Measurements from ENCODE around the gene SLC49A3.
A peak's percentile ranks its signal among the peaks of the same experiment; 100 is the strongest.
"Not testable (repeated sequence)": the region's sequence is repeated elsewhere in the genome, so short reads cannot be mapped to it uniquely, and the experiment has no call there.

SLC49A3 gene

DNA sequence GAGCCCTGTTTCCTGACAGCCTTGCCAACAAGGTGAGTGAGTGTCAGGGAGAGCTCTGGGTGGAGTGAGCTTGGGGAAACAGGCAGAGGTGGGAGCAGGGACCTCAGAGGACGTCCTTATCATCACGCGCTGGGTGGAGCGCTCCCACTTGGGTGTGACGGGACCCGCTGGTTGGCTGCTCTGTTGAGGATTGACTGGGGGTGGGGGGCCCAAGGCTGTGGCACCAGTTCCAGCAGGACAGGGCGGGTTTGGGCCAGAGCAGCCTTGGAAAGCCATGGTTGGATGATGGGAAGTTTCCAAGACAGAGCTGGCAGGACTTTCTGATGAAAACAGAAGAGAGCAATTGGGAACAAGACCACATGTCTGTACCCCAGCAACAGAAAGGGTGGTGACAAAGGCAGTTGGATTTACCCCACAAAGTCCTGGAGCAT, 13.7 kb upstream of the SLC49A3 start:
- TF ChIP-seq, protein P1, sequence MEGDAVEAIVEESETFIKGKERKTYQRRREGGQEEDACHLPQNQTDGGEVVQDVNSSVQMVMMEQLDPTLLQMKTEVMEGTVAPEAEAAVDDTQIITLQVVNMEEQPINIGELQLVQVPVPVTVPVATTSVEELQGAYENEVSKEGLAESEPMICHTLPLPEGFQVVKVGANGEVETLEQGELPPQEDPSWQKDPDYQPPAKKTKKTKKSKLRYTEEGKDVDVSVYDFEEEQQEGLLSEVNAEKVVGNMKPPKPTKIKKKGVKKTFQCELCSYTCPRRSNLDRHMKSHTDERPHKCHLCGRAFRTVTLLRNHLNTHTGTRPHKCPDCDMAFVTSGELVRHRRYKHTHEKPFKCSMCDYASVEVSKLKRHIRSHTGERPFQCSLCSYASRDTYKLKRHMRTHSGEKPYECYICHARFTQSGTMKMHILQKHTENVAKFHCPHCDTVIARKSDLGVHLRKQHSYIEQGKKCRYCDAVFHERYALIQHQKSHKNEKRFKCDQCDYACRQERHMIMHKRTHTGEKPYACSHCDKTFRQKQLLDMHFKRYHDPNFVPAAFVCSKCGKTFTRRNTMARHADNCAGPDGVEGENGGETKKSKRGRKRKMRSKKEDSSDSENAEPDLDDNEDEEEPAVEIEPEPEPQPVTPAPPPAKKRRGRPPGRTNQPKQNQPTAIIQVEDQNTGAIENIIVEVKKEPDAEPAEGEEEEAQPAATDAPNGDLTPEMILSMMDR (IDR thresholded peaks at IDR 0.05; ENCODE audit: low read depth, low read length): no peak
- DNase-seq (ENCODE audit: low read depth in 2 of 2): no peak
- no peak overlapping the region for H3K4me3 ChIP-seq (replicated peaks in 1 of 2; ENCODE audit: low read depth in 2 of 2, low read length in 2 of 2)

DNA sequence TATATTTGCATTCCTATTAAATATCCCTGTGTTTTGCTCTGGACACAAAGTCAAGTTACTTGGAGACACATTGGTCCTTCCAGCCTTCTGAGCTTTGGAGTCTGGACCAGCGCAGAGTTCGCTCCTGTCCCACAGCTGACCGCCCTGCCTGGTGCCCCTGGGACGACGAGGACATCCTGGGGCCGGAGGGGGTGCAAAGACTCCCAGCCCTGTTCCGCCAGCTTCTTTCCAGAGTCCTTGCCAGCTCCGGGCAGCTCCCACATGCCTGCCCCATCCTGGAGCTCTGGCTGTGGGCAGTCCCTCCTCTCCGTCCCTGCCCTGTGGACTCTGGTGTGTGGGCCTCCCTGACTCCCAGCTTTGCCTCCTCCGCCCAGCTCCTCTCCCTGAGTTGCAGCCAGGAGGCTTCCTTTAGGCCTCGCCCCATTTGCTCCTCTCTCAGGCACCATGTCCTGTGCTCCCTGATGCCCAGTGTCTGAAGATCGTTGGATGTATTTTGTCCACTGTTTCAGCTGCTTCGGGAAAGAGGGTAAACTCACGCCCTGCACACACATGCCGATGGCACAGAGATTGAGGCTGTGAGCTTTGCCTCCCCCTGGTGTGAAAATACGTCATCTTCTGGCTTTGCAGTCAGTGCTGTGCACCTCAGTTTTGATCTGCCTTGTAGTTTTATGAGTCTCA, 11.8 kb upstream of the SLC49A3 start:
- no peak overlapping the region for H3K4me3 ChIP-seq (replicated peaks in 1 of 2; ENCODE audit: low read depth in 2 of 2, low read length in 2 of 2)
- TF ChIP-seq, protein P1 (IDR thresholded peaks at IDR 0.05; ENCODE audit: low read depth, low read length): no peak
- no peak for DNase-seq (ENCODE audit: low read depth in 2 of 2)

DNA sequence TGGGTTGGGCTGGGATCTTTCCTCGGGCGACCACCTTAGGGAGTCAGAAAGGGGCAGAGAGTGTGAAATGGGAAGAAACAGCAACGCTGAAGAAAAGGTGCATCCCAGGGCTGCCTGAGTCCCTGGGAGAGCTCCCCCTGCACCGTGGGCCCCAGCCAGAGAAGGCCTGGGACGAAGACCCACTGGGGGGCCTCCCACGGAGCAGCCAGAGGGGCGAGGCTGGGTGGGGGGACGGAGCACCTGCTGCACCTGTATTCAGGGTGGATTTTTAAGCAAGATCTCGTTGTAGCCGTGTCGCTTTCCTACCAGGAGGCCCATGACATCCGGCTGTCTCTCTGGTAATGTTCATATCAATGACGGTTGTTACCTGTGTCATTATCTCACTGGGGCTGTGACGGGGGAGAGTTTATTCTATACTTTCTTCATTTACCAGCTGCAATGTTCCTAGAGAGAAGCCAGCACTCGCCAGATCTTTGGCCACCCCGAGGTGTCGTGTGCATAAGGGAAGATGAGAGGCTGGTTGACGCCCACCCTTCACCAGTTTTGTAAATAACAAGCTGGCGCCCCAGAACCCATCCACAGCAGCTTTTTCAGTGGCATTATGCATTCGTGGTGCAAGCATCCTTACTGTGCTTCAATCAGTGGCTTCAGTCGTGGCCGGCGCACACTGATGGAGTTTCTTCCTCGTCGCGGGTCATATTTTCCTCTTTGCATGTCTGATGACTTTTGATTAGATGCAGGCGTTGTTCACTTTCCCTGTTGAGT, 11.0 kb upstream of the SLC49A3 start:
- TF ChIP-seq, protein P1 (IDR thresholded peaks at IDR 0.05; ENCODE audit: low read depth, low read length): no peak
- peak overlapping the region in 1 of 2 donors; percentile 21 for H3K4me3 ChIP-seq (replicated peaks in 1 of 2; ENCODE audit: low read depth in 2 of 2, low read length in 2 of 2)
- no peak for DNase-seq (ENCODE audit: low read depth in 2 of 2)

DNA sequence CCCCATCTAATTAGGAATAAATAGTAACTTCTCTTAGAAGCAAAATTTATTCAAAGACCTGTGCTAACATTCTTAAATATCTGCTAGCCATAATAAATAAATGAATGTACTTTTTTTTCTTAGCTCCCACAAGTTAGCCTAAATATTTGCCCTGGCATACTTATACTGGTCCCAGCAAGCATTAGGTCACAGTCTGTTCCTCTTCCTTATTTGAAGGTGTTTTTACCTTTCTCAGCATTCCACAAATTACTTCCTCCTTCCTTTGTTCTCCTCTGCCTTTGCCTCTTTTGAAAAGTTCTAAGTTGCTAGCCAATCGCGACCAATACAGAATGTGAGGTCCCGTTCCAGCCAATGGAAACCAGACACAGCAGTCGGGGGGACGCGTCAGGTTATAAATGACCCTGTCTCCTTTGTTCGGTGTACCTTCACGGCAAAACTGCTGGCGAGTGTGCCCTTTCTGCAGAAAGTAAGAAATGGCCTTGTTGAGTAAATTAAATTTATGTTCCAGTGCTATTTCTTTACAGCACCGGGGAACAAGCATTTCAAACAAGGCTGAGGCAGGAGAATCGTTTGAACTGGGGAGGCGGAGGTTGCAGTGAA, 5.5 kb upstream of the SLC49A3 start:
- H3K4me3 ChIP-seq (replicated peaks in 1 of 2; ENCODE audit: low read depth in 2 of 2, low read length in 2 of 2): not testable (repeated sequence)

DNA sequence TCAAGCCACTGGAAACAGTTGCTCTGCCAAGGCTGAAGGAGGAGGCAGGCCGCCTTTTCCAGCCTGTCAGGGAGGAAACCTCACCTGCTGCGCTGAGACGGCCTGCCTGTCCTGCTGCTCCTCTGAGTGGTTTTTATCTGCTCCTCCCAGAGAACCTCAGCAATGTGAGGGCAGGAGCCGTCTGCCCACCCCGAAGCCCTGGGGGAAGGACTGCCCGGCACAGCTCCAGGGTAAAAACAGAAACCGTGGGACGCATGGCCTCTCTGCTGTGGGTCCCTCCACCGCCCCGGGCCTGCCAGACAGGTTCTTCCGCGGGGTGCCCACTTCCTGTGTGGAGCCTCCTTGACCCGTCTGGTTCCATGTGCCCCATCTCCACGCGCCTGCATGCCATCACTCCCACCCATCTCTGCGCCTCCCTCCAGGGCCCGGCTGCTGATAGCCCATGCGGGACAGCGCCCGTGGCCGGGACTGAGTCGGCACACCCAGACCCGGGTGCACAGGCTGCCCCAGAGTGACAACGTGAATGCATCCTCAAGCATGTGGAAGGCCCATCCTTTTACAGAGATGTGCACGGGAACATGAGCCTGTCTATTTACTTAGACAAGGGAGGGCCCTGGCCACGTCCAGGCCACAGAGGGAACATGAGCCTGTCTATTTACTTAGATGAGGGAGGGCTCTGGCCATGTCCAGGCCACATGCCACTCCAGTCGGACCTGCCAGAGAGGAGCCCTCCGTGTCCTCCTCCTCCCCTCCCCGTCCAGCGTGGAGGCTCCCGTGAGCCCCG, 4.0 kb upstream of the SLC49A3 start:
- no peak for DNase-seq (ENCODE audit: low read depth in 2 of 2)
- TF ChIP-seq, protein P1 (IDR thresholded peaks at IDR 0.05; ENCODE audit: low read depth, low read length): no peak
- no peak overlapping the region for H3K4me3 ChIP-seq (replicated peaks in 1 of 2; ENCODE audit: low read depth in 2 of 2, low read length in 2 of 2)

More for the DNA sequence above, 5.5 kb upstream of the SLC49A3 start:
- DNase-seq (ENCODE audit: low read depth in 2 of 2): not testable (repeated sequence)

DNA sequence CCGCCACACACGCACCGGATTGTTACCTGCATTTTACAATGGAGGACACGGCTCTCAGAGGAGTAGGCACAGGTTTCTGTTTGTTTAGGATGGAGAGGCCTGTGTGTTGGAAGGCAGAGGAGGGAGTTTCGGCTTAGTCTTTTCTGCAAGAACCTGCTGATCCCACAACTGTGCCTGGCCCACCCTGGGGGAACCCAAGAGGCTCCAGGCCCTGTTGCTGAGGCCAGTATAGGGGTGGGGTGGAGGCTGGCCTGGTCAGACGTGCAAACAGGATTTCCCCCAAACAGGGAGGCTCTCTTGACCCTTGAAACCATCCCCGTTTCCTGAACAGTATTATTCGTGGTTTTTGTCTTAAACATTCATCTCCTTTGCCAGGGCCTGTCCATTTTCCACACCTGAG, 772 bp upstream of the SLC49A3 start:
- TF ChIP-seq, protein P1 (IDR thresholded peaks at IDR 0.05; ENCODE audit: low read depth, low read length): no peak
- no peak for DNase-seq (ENCODE audit: low read depth in 2 of 2)
- no peak overlapping the region for H3K4me3 ChIP-seq (replicated peaks in 1 of 2; ENCODE audit: low read depth in 2 of 2, low read length in 2 of 2)

All from cardiac fibroblast (primary cell).